NK-92 (cell line): ENCODE results near the gene RIOX2.
"Not testable (repeated sequence)": the region's sequence is repeated elsewhere in the genome, so short reads cannot be mapped to it uniquely, and the experiment has no call there.

Experiments
- DNase-seq: peaks from one replicate; lab custom pipeline; 2025; ENCODE audit not compliant: unreplicated experiment; lab: John Stamatoyannopoulos, UW

The RIOX2 gene

DNA sequence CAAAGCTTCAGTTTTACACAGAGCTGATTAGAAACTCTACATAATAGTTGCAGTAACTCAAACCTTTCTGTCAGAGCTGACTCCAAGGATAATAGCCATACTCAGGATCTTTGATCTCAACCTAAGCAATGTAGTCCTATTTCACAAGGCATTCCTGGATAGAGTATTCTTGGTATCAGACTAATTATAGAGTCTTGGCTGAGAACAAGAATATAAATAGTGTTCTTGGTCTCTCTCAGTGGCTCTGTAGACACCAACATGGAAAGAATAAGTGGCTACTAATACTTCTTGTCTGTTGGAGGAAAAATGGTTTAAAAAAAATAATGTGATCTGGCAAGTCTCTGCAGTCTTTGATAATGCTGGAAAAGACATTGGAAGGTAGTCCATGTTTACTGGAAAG is 55.7 kb downstream of the RIOX2 start:
- no peak for DNase-seq

DNA sequence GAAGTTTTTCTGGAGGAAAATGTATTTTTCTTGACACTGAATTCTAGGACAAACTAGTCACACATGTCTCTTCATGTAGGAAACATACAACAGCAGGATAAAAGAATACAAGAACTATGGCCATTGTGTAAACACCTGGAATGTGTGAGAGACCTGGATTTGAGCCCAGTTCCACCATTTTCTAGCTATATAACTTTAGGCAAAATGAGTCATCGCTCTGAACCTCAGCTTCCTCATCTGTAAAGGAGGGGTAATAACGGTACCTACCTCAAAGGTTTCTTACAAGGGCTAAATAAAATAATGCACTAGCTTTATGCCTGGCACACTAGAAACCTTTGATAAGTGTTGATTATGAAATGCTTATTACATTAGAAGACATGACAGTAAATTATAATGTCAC is 57.8 kb downstream of the RIOX2 start:
- no peak for DNase-seq

DNA sequence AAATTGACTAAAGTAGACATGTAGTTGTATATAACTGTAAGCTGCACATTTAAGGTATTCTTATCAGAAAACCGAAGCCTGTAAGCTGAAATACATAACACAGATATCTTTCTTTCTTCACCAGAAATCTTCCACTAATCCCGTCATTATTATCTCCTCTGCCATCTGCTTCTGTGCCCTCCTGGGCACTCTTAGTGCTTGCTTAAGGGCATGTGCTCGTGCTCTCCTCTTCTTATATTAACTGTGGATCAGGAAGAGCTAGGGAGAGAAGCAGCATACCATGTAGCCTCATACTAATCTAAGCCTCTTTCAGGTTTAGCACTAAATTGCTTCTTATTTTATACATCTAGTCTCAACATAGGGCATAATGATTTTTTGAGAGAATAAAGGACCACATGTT is 60.8 kb downstream of the RIOX2 start:
- DNase-seq: no peak

DNA sequence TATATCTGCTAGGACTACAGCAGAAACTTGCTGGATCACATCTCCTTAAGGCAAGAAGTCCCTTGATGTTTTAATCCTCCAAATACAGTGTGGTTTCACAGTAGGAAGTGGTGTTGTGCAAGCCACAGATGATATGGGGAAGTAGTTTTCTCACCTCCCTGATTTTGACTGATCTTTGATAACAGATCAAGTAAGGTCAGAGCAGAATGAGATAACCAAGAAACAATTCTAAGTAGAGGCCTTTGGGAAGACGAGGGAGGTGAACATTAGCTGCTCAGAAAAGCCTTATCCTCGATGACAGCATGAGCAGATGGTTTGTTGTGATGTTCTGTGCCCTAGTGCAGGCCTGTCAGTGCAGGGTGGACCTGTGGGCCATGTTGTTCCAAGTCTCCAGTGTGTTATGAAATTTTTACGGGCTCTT is 61.3 kb downstream of the RIOX2 start:
- no peak for DNase-seq

DNA sequence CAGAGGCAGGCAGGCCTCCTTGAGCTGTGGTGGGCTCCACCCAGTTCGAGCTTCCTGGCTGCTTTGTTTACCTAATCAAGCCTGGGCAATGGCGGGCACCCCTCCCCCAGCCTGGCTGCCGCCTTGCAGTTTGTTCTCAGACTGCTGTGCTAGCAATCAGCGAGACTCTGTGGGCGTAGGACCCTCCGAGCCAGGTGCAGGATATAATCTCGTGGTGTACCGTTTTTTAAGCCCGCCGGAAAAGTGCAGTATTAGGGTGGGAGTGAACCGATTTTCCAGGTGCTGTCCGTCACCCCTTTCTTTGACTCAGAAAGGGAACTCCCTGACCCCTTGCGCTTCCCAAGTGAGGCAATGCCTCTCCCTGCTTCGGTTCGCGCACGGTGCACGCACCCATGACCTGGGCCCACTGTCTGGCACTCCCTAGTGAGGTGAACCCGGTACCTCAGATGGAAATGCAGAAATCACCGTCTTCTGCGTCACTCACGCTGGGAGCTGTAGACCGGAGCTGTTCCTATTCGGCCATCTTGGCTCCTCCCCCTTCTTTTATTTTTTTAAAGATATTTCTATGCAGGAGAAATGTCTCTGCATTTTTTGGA is 61.9 kb downstream of the RIOX2 start:
- DNase-seq: not testable (repeated sequence)

DNA sequence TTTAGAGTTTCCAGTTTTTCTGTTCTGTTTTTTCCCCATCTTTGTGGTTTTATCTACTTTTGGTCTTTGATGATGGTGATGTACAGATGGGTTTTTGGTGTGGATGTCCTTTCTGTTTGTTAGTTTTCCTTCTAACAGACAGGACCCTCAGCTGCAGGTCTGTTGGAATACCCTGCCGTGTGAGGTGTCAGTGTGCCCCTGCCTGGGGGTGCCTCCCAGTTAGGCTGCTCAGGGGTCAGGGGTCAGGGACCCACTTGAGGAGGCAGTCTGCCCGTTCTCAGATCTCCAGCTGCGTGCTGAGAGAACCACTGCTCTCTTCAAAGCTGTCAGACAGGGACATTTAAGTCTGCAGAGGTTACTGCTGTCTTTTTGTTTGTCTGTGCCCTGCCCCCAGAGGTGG is 62.4 kb downstream of the RIOX2 start:
- DNase-seq: not testable (repeated sequence)

DNA sequence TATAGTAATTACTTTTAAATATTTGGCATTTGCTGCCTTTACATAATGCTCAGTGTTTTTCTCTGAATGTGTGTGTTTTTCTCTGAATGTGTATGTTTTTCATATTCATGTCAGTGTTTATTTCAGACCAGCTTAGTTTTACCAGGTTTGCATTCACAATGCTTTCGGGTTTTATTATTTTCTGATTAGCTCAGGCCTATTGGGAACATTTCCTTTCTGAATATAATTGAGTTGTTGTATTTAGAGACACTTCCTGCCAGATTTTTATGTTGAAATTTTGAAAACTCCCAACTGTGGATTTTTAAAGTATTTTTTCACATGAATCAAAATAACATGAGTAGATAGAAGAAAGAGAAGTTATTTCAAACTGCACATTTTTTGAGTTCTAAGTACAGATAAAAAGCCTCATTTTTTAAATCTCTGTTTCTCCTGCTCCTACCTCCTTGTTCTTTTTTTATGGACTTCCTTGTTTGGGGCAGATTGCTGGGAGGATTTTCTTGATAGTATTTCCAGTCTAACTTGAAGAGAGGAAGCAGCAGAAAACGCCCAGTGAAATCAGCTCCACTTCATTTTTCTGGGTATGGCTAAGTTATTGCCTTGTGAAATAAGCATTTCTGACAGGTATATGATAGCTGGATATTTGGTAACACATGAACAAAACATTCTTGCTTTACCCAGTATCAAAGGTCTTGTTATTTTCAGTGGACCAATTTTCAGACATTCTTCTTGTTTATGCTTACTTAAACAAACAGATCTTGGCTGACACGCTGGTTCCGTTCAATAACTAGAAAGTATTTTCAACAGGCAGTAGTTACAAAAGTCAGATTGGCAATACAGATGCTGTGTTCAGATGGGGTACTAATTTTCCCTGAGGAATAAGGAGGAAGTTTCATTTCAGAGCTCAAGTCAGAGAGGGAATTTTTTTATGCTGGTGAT is 70.7 kb downstream of the RIOX2 start:
- no peak for DNase-seq

DNA sequence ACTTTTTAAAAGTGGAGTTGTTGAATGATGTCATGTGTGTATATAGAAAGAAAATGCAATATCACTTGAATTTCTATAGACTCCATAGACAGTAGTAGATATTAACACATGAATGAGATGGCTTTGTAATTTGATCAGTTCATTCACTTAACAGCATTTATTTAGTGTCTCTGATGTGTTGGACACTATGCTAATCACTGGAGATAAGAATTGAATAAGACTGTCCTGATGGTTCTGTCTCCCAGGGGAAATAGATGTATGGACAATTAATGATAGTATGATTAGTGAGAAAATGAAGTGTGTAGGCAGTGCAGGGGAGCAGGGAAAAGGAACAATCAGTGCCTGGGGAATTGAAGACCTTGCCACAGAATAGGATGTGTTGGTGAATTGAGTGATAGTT is 72.9 kb downstream of the RIOX2 start:
- no peak for DNase-seq

DNA sequence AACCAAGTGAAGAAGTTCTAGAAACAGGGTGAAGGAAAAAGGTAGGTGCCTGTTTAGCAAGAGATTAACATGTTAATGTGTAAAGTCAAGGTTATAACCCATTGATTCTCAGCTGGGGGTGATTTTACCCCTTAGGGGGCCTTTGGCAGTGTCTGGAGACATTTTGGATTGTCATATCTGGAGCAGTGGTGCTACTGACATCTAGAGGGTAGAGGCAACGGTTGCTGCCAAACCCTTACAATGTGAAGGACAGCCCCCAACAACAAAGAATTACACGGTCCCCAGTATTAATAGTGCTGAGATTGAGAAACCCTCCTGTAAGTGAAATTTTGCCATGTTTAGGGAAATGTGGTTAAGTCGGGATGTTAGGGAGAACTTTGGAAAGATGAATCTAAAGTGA is 75.7 kb downstream of the RIOX2 start:
- no peak for DNase-seq

DNA sequence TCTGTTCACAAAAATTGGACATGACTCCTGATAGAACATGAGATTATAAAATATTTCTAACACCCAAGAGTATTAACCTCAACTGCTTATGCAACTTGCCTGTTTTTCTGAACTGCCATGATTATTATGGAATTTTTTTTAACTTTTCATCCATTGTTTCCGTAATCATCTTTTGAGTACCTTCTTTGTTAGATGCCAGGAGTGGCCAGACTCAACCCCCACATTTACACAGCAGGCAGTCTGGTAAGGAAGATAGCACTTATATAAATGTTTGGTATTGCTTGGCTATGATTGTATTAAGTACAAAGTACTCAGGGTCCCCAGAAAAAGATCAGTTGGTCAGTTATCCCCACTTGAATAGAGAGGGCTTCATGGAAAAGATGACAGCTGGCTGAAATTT is 76.1 kb downstream of the RIOX2 start:
- no peak for DNase-seq

DNA sequence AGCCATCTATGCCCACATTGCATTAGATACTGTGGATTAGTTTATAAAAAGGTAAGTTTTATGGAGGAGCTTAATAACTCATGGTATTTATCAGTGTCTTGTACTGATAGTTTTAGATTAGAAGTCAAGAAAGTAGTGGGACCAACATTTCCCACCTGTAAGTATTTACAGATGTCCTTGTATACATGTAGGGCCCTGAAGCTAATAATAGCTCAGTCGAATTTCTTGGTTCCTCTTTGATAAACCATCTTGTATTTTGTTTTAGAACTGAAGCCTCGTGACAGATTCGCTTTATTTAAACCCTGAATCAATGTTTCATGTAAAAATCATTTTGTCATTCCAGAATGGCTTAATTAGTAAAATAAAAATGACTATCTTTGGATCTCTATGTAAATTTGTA is 77.0 kb downstream of the RIOX2 start:
- DNase-seq: no peak

DNA sequence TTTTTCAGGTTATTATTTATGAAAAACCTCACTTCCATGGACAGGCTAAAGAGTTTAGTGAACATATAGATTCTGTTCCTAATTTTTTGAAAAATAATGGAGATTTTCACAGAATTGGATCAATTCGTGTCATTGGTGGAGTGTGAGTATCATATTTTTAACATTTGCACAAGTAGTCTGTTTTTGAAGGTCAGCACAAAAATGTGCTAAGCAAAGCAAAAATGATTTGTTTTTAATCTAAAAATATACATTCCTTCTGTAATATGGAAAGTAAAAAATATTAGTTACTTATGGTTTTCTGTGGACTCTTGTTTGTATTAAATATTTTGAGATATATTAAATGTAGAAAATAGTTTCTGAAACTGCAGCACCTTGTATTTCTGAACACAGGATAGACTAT is 79.4 kb downstream of the RIOX2 start:
- no peak for DNase-seq
